ENCODE results near the gene DMXL2. TPM values are rescaled to one million over a fixed set of nuclear protein-coding genes. Genes with fewer than 3 reads are reported as not detected.

DMXL2 gene
- polyA plus RNA-seq, 1 of the 3 experiments (the other 2 are of a cell fraction): 6.4 TPM

- DNase-seq: no peak
- no peak for TF ChIP-seq RXRA (IDR thresholded peaks at IDR 0.05; ENCODE audit: borderline replicate concordance, low read depth)
- no peak for TF ChIP-seq CHD2 (IDR thresholded peaks at IDR 0.05; ENCODE audit: low read length, partially characterized antibody)
- TF ChIP-seq CTCF (IDR thresholded peaks at IDR 0.05): no peak
- no peak for TF ChIP-seq ZBTB33 (IDR thresholded peaks at IDR 0.05; ENCODE audit: borderline replicate concordance, low read depth)
- no peak for TF ChIP-seq RFX5 (IDR thresholded peaks at IDR 0.05; ENCODE audit: low read length)
- no peak for TF ChIP-seq IRF3 (IDR thresholded peaks at IDR 0.05; ENCODE audit: low read depth, low read length)
- TF ChIP-seq SIN3A (IDR thresholded peaks at IDR 0.05; ENCODE audit: borderline replicate concordance, low read depth, low read length): no peak
- TF ChIP-seq TAF1 (IDR thresholded peaks at IDR 0.05; ENCODE audit: borderline replicate concordance, low read depth, low read length): no peak
- no peak for TF ChIP-seq RAD21 (IDR thresholded peaks at IDR 0.05; ENCODE audit: low read length)
- no peak for TF ChIP-seq FOXM1 (IDR thresholded peaks at IDR 0.05; ENCODE audit: low read depth)
- no peak for TF ChIP-seq SMC3 (IDR thresholded peaks at IDR 0.05; ENCODE audit: low read depth, low read length)
- no peak for TF ChIP-seq REST (IDR thresholded peaks at IDR 0.05; ENCODE audit: low read depth, low read length)
- no peak for TF ChIP-seq USF2 (IDR thresholded peaks at IDR 0.05; ENCODE audit: borderline replicate concordance, low read depth, low read length)
- no peak for TF ChIP-seq RCOR1 (IDR thresholded peaks at IDR 0.05; ENCODE audit: low read length)
- no peak for TF ChIP-seq PBX3 (IDR thresholded peaks at IDR 0.05)
- TF ChIP-seq GABPA (IDR thresholded peaks at IDR 0.05; ENCODE audit: low read depth): no peak
- POLR2A ChIA-PET: no interaction called here
These were observed 32.5 kb downstream of the DMXL2 start for GRCh38 chr15:51589881-51590568.

More at GRCh38 chr15:51589881-51590568, 32.5 kb downstream of the DMXL2 start:
- no peaks in the 10 kb centered on the region for H4K20me1 ChIP-seq (ENCODE audit: insufficient read depth)
- no peaks in the 10 kb centered on the region for H3K27me3 ChIP-seq (ENCODE audit: insufficient read depth)
- H3K79me2 ChIP-seq (ENCODE audit: insufficient read depth): no peaks in the 10 kb centered on the region
- H3K27ac ChIP-seq (ENCODE audit: low read depth in 2 of 2, low read length in 1 of 2): no peak overlapping the region
- CTCF ChIA-PET: no interaction called here
- no peaks in the 10 kb centered on the region for H3K36me3 ChIP-seq (replicated peaks in 1 of 2; ENCODE audit: control insufficient read depth in 1 of 2, insufficient read depth in 2 of 2, low read length in 1 of 2)
- 93% methylated on average over 2 of the region's 2 CpGs for WGBS (ENCODE audit: low lambda C conversion rate)
- H3K4me2 ChIP-seq: no peak overlapping the region
- no peak overlapping the region for H3K4me3 ChIP-seq (ENCODE audit: low read depth in 2 of 2, low read length in 1 of 2)
- no peaks in the 10 kb centered on the region for H3K9me3 ChIP-seq
- no peak overlapping the region for H3K9ac ChIP-seq
- no peaks in the 10 kb centered on the region for H3K4me1 ChIP-seq (ENCODE audit: control insufficient read depth in 1 of 2, insufficient read depth in 2 of 2, low read depth in 1 of 2, low read length in 1 of 2)
- no peaks in the 10 kb centered on the region for H3K9me2 ChIP-seq
- peaks cover 2% of the 10 kb centered on the region for H3F3A ChIP-seq (replicated peaks; ENCODE audit: insufficient read depth)
- no peak overlapping the region for H2AFZ ChIP-seq (ENCODE audit: low read depth)

Measured in SK-N-SH (cell line).